COLO668 (cell line): Measurements from ENCODE around the gene DDX27.
"Not testable (repeated sequence)": the region's sequence is repeated elsewhere in the genome, so short reads cannot be mapped to it uniquely, and the experiment has no call there.

Experiments used
- DNase-seq: peaks from one replicate; lab custom pipeline; 2025; ENCODE audit not compliant: unreplicated experiment; lab: John Stamatoyannopoulos, UW

DDX27 gene, protein sequence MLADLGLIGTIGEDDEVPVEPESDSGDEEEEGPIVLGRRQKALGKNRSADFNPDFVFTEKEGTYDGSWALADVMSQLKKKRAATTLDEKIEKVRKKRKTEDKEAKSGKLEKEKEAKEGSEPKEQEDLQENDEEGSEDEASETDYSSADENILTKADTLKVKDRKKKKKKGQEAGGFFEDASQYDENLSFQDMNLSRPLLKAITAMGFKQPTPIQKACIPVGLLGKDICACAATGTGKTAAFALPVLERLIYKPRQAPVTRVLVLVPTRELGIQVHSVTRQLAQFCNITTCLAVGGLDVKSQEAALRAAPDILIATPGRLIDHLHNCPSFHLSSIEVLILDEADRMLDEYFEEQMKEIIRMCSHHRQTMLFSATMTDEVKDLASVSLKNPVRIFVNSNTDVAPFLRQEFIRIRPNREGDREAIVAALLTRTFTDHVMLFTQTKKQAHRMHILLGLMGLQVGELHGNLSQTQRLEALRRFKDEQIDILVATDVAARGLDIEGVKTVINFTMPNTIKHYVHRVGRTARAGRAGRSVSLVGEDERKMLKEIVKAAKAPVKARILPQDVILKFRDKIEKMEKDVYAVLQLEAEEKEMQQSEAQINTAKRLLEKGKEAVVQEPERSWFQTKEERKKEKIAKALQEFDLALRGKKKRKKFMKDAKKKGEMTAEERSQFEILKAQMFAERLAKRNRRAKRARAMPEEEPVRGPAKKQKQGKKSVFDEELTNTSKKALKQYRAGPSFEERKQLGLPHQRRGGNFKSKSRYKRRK

DNA sequence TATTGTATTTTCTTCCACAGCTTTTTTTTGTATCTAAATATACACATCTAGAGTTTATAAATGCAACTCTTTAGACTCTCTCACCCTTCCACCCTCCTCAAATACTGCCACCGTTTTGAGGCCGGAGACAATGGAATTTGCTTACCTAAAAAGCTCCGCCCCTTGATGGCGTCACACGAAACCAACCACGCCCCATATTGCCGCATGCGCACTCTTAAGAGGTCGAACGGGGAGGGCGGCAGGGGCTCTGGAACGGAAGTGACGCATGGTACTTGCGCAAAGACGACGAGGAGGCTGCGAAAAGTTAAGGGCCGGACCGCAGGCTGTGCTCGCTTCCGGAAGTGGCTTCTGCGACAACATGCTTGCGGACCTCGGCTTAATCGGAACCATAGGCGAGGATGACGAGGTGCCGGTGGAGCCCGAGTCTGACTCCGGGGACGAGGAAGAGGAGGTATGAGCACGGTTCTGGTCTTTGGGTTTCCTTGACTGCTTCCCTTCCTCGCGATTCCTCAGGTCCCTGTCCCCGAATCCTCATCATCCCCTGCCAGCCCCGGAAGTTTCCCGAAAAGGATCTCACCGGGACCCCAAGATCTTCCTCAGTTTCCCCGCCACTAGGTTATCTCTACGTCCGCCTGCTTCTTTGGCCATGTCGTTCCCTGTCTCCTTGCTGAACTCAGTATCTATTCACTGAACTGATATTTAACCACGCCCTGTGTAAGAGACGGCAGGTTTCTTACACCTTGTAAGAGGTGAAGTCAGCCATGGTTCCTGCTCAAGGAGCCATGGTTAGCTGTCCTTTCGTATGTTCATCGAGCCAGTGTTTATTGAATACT lies at the start of gene DDX27:
TSS of gene DDX27 (plus strand) at position 326 of the 833 bp plus-strand sequence. CDS start at position 359, 33 bp downstream.
- peak; percentile 98 for DNase-seq

DNA sequence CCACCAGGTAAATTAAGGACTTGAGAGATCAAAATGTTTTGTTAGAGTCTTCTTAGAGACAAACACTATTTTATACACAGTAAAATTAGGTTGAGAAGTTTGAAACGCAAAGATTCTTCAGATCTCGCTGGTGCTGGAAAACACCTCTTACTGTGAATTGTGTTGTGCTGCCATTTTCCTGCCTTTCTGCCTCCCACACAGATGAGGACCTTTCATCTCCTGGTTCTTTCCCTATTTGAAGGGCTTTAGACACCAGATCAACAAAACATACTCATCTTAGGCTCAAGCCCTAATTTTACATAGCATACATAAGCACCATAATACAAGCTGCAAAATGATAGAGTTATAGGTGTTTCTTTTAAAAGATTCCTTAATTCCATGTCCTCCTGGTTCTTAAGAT lies 49.7 kb upstream of the DDX27 start:
- DNase-seq, result no peak

DNA sequence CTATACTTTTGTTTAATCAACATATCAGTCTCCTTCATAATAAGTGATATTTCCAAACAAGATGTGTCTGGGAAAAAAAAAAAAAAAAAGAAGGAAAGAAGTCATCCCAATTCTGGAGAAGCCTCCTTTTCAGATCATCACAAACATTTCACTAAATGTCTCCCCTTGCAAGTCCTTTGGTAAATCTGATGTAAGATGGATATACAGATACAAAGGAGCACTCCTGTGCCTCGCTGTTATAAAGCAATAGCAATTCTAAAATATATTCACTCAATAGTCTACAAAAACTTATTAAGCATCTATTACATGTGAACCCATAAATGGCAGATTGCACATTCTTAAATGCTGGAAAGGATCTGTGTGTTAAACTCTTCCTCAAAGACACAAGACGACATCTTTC lies 48.5 kb upstream of the DDX27 start:
- no peak for DNase-seq

DNA sequence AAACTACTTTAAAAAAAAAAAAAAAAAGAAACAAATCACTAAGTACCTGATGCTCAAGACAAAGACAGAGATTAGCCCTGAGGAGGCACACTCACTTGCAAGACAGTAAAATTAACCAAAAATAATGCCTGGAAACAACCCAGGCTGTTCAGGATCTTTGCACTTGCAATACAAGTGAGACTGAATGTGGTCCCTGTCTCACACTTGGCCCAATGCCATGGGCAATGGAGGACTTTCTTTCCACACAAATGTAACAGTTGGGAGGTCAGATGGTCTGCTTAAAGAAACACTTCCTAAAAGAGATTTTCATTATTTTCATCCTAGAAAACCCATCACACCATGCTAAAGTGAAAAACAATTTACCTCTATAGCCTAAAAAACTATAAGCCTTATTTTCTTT lies 47.3 kb upstream of the DDX27 start:
- DNase-seq, result no peak

DNA sequence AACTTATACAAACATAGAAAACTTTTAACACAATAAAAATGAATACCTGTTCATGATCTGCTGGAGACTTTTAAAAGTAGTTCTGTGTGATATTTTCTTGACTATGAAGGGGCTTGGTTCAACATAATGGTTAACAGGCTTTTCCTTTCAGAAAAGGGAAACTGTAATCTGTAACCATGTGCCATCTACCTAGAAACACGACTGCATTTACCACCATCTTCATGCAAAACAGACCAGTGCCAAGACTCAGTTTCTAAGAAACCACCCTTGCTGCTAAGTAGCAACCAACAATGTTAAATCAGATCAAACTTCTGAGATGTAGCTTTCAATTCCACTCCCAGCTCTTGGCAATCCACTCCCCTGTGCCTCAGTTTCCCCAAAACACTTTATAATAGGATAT lies 46.8 kb upstream of the DDX27 start:
- no peak for DNase-seq

DNA sequence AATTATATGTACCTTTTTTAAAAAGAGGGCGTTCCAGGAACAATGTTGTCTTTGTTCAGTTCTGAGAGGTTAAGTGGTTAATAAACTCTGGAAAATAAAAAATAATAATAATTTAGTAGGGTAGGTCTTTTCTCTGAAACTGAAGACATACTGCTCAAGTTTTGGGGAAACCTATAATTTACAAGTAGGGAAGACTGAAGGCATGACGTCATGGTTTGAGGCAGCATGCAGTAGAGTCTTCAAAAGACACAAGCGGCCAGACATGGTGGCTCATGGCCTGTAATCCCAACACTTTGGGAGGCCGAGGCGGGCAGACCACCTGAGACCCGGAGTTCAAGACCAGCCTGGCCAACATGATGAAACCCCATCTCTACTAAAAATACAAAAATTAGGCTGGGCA lies 45.0 kb upstream of the DDX27 start:
- DNase-seq, result no peak

DNA sequence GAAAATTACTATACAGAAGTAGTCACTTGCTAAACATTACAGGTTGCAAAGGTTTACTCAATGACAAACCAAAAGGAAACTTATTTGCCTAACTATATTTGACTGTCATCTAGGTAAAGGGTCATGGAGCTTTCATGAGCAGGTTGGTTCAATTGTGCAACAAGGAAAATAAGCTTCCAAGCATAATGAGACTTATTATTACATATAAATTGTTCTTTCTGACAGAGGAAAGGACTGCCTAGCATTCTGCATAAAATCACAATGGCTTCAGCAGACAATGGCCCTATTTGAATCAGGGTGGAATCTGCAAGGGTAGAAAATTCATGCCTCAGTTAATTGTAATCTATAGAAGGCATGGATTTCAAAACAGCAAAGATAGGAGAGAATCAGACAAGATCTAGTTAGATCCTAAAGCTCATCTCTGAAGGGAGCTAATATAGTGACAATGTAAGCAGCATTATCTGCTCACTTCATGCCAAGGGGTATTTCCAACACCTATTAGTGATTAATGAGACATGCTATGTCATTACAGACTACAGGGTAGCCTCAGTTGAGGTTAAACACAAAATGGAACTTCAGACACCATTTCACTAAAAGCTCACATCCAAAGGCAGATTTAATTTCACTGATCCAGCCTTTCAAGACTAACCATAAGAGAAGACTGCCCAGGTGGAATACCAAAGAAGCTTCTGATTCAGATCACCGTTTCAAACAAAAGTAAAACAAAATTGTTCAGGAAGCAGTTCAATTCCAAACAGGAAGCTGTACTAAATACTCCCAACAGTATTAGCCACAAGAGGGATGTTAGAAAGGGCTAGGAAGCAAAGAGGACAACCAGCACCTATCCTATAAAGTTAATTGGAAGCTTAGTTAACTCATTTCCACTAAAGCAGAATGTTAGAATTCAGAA lies 39.6 kb upstream of the DDX27 start:
- DNase-seq, result no peak

DNA sequence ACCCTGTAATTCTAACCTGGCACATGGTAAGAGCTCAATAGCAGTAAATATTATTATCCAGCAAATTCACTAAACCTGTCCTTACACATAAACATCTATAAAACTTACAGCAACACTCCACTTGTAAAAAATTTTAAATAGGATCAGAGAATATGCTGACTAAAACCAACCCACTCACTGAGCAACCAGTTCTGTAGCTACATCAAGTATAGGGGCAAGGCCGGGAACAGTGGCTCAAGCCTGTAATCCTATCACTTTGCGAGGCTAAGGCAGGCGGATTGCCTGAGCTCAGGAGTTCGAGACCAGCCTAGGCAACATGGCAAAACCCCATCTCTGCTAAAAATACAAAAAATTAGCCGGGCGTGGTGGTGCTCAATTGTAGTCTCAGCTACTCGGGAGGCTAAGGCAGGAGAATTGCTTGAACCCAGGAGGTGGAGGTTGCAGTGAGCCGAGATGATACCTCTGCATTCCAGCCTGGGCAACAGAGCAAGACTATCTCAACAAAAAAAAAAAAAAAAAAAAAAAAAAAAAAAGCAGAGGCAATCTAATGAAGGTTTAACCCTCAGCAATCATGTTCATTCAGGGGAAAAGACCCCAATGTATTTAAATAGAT lies 37.8 kb upstream of the DDX27 start:
- DNase-seq, result no peak

DNA sequence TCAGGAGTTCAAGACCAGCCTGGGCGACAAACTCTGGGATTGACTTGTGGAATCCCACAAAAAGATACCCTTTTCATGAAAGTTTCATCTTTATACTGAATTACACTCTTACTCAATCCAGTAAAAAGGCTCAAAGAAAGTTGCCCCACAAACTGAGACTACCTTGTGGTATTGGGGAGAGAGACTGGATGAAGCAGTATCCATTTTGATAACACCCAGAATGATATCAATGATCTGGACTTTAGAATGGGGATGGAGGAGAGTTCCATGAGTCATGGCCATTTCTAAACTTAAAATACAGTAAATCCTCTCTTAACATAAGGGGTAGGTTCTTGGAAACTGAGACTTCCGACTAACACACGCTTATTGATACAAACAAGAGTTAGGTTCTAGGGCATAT lies 35.8 kb upstream of the DDX27 start:
- no peak for DNase-seq

DNA sequence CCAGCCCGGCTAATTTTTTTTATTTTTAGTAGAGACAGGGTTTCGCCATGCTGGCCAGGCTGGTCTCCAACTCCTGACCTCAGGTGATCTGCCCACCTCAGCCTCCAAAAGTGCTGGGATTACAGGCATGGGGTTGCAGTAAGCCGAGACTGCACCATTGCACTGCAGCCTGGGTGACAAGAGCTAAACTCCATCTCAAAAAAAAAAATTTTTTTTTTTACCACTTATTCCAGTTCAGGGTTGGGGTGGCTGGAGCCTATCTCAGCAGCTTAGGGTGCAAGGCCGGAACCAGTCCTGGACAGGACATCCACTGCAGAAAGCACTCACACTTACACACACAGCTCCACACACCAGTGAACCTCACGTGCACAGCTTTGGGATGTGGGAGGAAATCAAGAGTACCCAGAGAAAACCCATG lies 35.1 kb upstream of the DDX27 start:
- DNase-seq, result not testable (repeated sequence)

DNA sequence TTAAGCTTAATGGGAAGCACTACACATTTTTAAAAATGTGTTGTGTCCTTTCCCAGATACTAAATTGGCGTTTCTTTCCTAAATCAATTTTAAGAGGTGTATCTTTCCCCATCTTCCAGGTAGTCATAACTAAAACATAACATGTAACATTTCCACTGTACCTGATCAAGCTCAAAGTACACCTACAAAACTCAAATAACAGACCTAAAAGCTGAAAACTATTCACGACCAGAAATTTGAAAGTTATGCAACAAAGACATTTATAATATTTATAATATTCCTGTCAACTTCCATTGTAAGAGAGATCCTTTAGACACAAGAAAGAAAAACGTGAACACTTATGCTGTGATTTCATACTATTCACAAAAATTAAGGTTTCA lies 34.5 kb upstream of the DDX27 start:
- DNase-seq, result no peak

DNA sequence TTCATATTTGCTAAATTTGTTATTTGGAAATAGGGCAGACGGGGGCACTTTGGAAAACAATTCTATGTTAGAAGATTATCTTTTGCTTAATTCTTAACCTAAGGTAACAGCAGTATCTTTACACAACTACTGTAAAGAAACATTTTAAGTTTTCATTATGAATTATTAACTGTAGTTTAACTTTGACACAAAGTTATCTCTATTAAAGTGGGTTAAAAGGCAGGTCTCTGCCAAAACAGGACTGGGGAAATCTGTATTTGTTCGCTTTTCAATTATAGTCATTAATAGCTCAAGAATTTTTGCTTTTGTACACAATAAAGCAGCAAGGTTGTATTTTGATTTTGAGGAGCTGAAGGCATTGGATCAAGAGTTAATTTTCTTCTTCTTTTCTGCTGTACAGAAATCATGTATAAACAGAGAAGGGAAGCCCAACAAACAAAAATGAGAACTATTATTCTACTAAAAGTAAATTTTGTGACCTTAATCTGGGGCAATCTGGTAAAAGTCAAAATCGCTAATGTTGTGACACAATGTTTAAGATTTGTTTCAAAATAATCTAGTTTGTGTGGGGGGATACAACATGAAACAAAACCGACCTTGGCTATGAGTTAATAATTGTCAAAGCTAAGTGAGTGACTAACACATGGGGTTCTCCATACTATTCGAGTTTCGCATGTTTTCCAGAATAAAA lies 34.0 kb upstream of the DDX27 start:
- DNase-seq, result no peak

DNA sequence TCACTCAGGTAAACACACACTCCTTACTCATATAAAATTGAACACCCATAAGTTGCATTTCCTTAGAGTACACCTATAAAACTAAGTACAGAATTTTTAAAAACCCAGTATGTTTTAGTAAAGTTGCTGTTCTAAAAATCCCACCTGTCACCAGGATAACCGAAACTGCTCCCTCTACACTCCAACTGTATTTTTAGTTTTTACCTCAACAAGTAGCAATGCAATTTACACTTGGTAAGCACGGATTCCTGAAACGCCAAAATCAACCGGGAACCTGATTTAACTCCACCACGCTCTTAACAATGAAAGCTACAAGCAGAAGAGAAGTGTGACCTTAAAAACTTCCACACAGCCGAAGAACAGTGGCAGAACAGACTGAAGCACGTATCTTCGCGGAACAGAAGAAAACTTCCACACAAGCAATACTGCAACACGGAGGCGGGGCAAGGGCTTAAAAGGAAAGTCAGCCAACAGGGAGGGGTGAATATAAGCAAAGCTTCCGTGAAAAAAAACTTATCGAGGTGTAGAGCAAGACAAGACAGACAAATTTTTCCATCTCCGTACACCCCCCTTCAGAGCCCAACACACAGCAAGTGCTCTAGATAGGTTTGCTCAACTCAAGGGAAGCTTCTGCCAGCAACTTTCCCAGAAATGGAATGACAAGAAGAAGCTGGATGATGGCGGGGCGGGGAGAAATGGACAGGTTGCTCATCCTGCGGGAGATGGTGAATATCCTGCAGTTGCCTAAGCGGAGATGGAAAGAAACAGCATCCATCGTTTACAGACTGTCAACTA lies 32.5 kb upstream of the DDX27 start:
- DNase-seq, result peak; percentile 36

DNA sequence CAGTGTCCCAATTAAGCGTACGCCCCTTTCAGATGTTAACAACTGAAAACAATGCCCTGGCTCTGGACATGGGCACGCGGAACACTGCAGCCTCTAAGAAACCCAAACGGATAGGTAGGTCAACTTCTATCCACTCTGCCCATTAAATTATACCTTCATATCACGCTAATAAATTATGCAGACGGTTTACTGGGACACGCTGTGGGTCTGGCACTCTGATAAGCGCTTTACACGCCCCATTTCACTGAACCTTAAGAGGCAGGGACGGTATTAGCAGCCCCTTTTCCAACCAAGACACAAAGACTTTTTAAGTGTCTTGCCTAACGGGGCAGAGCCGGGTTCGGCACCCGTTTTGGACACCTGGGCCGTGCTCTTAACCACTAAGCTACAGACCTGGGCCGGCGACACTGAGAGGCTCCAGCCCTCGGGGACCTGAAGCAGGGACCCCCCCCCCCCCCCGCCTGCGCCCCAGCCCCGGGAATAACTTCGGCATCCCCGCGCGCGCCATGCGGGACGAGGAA lies 31.8 kb upstream of the DDX27 start:
- no peak for DNase-seq

DNA sequence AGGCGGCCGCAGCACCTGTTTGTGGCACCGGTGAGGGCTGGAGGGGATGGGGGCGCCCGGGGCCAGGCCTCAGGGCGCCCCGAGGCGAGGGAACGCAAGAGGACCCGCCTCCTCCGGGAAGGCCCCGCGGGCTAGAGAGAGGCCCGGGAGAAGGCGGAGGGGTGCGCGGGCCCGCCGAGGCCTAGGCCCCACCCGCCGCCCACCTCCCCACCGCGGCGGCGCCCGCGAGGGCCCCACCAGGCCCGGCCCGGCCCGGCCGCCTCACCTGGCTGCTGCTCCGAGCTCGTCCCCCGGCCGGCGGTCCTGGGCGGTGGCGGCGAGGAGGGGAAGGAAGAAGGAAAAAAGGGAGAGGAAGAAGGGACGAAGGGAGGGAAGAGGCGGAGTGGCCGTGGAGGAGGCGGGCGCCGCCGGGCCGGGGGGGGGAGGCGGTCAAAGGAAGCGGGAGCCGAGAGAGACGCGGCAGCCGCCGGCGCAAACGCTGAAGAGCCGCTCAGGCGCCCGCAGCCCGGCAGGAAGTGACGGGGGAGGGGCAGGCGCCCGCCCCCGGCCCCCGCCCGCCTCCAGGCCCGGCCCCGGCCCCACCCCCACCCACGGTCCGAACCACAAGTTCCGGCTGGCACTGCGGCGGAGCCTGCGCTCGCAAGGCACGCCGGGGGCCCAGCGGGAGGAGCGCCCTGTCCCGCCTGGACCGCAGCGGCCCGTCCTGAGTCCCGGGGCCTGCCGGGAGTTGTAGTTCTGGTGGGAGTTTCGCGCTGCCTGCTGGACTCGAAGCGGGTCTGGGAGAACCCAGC lies 31.2 kb upstream of the DDX27 start, which contains the start of gene STAU1:
TSS of gene STAU1 (minus strand) at position 484 of the 791 bp plus-strand sequence. CDS start 22,133 bp downstream, outside the sequence.
- DNase-seq, result peak; percentile 99

DNA sequence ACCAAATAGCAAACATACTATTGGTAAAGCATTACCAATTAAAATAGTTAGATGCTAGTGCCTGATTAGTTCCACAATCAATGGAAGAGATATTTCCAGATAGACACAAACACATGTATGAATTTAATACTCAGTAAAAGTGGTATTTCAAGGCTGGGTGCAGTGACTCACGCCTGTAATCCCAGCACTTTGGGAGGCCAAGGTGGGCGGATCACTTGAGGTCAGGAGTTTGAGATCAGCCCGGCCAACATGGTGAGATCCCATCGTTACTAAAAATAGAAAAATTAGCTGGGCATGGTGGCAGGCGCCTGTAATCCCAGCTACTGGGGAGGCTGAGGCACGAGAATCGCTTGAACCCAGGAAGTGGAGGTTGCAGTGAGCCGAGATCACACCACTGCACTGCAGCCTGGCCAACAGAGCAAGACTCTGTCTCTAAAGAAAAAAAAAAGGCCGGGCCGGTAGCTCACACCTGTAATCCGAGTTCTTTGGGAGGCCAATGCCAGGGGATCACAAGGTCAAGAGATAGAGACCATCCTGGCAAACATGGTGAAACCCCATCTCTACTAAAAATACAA lies 26.2 kb upstream of the DDX27 start:
- DNase-seq, result not testable (repeated sequence)

DNA sequence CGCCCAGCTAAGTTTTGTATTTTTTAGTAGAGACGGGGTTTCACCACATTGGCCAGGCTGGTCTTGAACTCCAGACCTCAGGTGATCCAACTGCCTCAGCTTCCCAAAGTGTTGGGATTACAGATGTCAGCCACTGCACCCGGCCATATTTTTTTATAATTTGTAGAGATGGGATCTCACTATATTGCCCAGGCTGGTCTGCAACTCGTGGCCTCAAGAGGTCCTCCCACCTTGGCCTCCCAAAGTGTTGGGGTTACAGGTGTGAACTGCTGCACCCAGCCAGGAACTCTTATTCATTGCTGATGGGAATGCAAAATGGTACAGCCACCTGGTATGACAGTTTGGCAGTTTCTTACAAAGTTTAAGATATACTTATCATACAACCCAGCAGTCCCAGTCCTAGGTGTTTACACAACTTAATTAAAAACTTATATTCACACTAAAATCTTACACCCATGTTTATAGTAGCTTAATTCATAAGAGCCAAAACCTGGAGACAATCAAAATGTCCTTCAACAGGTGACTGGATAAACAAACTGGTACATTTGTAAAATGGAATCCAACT lies 19.4 kb upstream of the DDX27 start:
- DNase-seq, result no peak
